ENCODE measurements around the gene LBP. TPM values are rescaled to one million over a fixed set of nuclear protein-coding genes. Genes with fewer than 3 reads are reported as not detected.

The LBP gene
- total RNA-seq, 5 donors from 2014 or later (not counting 1 experiment from before 2014, with no cell fraction given), result 0.32 TPM; not detected in 4

- Histone ChIP-seq H3K36me3 (ENCODE audit: control insufficient read depth in 2 of 2, extremely low read depth in 1 of 2, insufficient read depth in 1 of 2, low read length in 1 of 2) (no peaks in the 10 kb centered on the region), H3K27ac (ENCODE audit: low read length) (no peak overlapping the region), H3K4me1 (ENCODE audit: control insufficient read depth in 1 of 2, extremely low read depth in 1 of 2, insufficient read depth in 2 of 2, low read length in 2 of 2) (no peaks in the 10 kb centered on the region), H3K27me3 (replicated peaks in 1 of 2; ENCODE audit: control insufficient read depth in 2 of 2, extremely low read depth in 1 of 2, insufficient read depth in 2 of 2, low read length in 1 of 2) (peaks cover 0 to 26% of the 10 kb centered on the region in 2 experiments), H3K4me3 (ENCODE audit: control insufficient read depth in 1 of 2, extremely low read depth in 1 of 2, low read length in 1 of 2) (no peak overlapping the region), H3K9me3 (no peaks in the 10 kb centered on the region)
- ChIA-PET POLR2A (interaction anchor here in 1 of 2 donors (0.6 kb wide), 1 partner anchor 122 kb away, joined by 4 read pairs; no protein-coding TSS in a partner anchor), CTCF (no interaction called here)
- Mint-ChIP-seq H3K27me3 (peaks cover 10% of the 10 kb centered on the region in 2 donors), H3K36me3 (no peaks in the 10 kb centered on the region), H3K9me3 (peaks cover 4 to 10% (median 6%) of the 10 kb centered on the region in 3 donors), H3K27ac (no peak overlapping the region), H3K4me1 (no peaks in the 10 kb centered on the region), H3K4me3 (no peak overlapping the region)
- no peak for ATAC-seq (replicated peaks in 1 of 4)
- 62% methylated on average over 5 of the region's 7 CpGs for WGBS (ENCODE audit: insufficient coverage)
- DNase-seq, result no peak
Measured at GRCh38 chr20:38342216-38342615, 4.1 kb upstream of the LBP start.

- DNase-seq, result no peak
- CTCF ChIA-PET, result no interaction called here
- Histone ChIP-seq H3K27me3 (replicated peaks in 1 of 2; ENCODE audit: control insufficient read depth in 2 of 2, extremely low read depth in 1 of 2, insufficient read depth in 2 of 2, low read length in 1 of 2) (peaks cover 0 to 25% of the 10 kb centered on the region in 2 experiments), H3K27ac (ENCODE audit: low read length) (no peak overlapping the region), H3K4me3 (ENCODE audit: control insufficient read depth in 1 of 2, extremely low read depth in 1 of 2, low read length in 1 of 2) (no peak overlapping the region), H3K9me3 (no peaks in the 10 kb centered on the region), H3K36me3 (ENCODE audit: control insufficient read depth in 2 of 2, extremely low read depth in 1 of 2, insufficient read depth in 1 of 2, low read length in 1 of 2) (no peaks in the 10 kb centered on the region), H3K4me1 (ENCODE audit: control insufficient read depth in 1 of 2, extremely low read depth in 1 of 2, insufficient read depth in 2 of 2, low read length in 2 of 2) (no peaks in the 10 kb centered on the region)
- POLR2A ChIA-PET, result interaction anchor here in 1 of 2 donors (0.6 kb wide), 1 partner anchor 122 kb away, joined by 4 read pairs; no protein-coding TSS in a partner anchor
- Mint-ChIP-seq H3K9me3 (peaks cover 4 to 5% (median 4%) of the 10 kb centered on the region in 3 donors), H3K27ac (no peak overlapping the region), H3K36me3 (no peaks in the 10 kb centered on the region), H3K4me3 (no peak overlapping the region), H3K27me3 (peaks cover 8 to 10% of the 10 kb centered on the region in 2 donors), H3K4me1 (no peaks in the 10 kb centered on the region)
- 83% methylated on average over 5 of the region's 5 CpGs for WGBS (ENCODE audit: insufficient coverage)
- no peak for ATAC-seq (replicated peaks in 1 of 4)
Measured at GRCh38 chr20:38342713-38343310, 3.5 kb upstream of the LBP start.

DNA sequence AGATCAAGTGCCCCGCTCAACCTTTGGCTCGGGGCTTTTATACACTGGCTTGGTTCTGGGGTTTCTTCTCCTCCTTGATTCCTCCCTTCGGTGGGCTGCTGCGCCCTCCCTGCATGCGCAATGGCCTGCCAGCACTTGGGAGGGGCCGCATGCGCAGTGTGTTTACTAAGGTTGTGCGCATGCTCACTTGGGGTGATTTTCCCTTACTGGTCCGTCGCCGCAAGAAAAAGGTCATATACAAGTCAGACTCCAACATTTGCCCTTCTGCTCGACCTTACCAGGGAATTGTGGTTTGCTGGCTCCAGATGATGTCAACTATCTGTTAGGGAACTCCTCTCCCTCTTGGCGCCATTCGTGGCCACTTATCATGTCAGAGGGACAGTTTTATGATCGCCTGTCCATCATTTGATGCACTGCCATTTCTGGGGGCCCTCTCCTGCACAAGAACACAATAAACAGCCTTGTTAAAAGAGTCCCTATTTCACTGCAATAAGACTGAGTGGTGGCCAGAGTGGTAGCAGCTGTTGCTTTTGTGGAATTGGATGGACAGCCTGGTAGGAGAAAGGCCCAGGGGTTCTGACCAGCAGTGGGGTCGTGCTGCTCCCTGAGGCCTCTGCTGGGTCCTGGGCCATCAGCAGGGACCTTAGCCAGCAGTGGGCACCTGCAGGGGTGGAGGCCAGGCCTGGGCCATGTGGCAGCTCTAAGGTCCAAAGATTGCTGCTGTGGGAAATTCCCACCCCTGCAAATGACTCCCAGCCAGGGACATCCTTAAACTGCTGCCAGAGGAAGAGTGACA is 2.8 kb upstream of the LBP start:
- H3K36me3 Mint-ChIP-seq, result no peaks in the 10 kb centered on the region
- WGBS (ENCODE audit: insufficient coverage), result 76% methylated on average over 7 of the region's 16 CpGs
- no peaks in the 10 kb centered on the region for H3K9me3 Mint-ChIP-seq

DNA sequence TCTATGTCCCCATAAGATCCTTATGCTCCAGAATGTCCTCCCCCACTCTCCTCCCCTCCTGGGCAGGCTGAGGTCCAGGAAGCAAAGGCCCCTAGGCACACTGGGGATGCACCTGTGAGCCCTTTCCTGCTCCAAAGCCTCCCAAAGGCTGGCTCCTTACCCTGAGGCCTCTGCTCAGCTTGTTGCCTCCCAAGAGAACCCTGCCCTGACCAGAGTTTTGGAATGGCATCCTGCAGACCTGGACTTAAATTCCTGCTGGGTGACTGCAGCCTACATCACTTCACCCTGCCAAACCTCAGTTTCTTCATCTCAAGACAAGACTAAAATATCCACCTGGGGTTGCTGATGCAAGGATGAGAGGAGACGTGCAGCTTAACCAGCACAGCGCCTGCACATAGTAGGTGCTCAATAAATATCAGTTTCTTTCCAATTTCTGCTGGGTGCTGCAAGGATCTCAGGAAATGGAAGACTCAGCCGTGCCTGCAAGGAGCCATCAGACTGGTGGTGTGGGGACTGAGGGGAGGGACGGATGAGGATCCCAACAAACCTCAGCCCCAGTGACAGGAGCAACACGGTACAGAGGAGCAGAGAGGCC is 2.1 kb upstream of the LBP start:
- Mint-ChIP-seq H3K4me3 (no peak overlapping the region), H3K4me1 (no peaks in the 10 kb centered on the region), H3K27ac (no peak overlapping the region), H3K9me3 (no peaks in the 10 kb centered on the region), H3K36me3 (no peaks in the 10 kb centered on the region), H3K27me3 (peaks cover 4 to 7% of the 10 kb centered on the region in 2 donors)
- 43% methylated on average over 1 of the region's 5 CpGs for WGBS (ENCODE audit: insufficient coverage)
- Histone ChIP-seq H3K27ac (ENCODE audit: low read length) (no peak overlapping the region), H3K27me3 (replicated peaks in 1 of 2; ENCODE audit: control insufficient read depth in 2 of 2, extremely low read depth in 1 of 2, insufficient read depth in 2 of 2, low read length in 1 of 2) (peaks cover 0 to 19% of the 10 kb centered on the region in 2 experiments), H3K4me1 (ENCODE audit: control insufficient read depth in 1 of 2, extremely low read depth in 1 of 2, insufficient read depth in 2 of 2, low read length in 2 of 2) (no peaks in the 10 kb centered on the region), H3K4me3 (ENCODE audit: control insufficient read depth in 1 of 2, extremely low read depth in 1 of 2, low read length in 1 of 2) (no peak overlapping the region), H3K9me3 (no peaks in the 10 kb centered on the region), H3K36me3 (ENCODE audit: control insufficient read depth in 2 of 2, extremely low read depth in 1 of 2, insufficient read depth in 1 of 2, low read length in 1 of 2) (no peaks in the 10 kb centered on the region)
- ATAC-seq (replicated peaks in 1 of 4) (no peak), DNase-seq (no peak)
- ChIA-PET POLR2A (no interaction called here), CTCF (interaction anchor here in 1 of 2 donors (0.7 kb wide), 1 partner anchor 33 kb away, joined by 5 read pairs; no protein-coding TSS in a partner anchor)

More for the DNA sequence above, 2.8 kb upstream of the LBP start:
- Mint-ChIP-seq H3K4me3 (no peak overlapping the region), H3K27ac (no peak overlapping the region), H3K4me1 (no peaks in the 10 kb centered on the region), H3K27me3 (peaks cover 6 to 7% of the 10 kb centered on the region in 2 donors)
- ChIA-PET POLR2A (no interaction called here), CTCF (interaction anchor here in 1 of 2 donors (0.7 kb wide), 1 partner anchor 34 kb away, joined by 5 read pairs; no protein-coding TSS in a partner anchor)
- ATAC-seq (replicated peaks in 1 of 4), result no peak
- no peaks in the 10 kb centered on the region for H3K9me3 ChIP-seq
- no peaks in the 10 kb centered on the region for H3K36me3 ChIP-seq (ENCODE audit: control insufficient read depth in 2 of 2, extremely low read depth in 1 of 2, insufficient read depth in 1 of 2, low read length in 1 of 2)
- peaks cover 0 to 22% of the 10 kb centered on the region in 2 experiments for H3K27me3 ChIP-seq (replicated peaks in 1 of 2; ENCODE audit: control insufficient read depth in 2 of 2, extremely low read depth in 1 of 2, insufficient read depth in 2 of 2, low read length in 1 of 2)
- H3K4me1 ChIP-seq (ENCODE audit: control insufficient read depth in 1 of 2, extremely low read depth in 1 of 2, insufficient read depth in 2 of 2, low read length in 2 of 2), result no peaks in the 10 kb centered on the region
- no peak for DNase-seq
- no peak overlapping the region for H3K4me3 ChIP-seq (ENCODE audit: control insufficient read depth in 1 of 2, extremely low read depth in 1 of 2, low read length in 1 of 2)
- no peak overlapping the region for H3K27ac ChIP-seq (ENCODE audit: low read length)

DNA sequence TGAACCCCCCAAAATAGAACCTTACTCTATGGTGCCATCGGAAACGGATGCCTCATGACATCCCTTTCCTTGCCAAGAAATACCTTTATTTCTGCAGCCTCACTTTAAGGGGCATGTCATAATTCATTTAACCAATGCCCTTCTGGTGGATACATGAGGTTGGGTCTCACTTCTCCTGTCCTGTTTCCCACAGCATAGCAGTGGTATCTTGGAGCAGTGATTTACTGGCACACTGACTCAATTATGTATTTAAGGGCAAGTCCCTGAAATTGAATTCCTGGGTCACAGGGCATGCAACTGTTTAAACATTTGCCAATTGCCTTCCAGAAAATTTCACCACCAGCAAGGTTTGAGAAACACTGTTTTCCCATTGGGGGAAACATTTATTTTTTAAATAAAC is 639 bp upstream of the LBP start:
- no peak overlapping the region for H3K4me3 ChIP-seq (ENCODE audit: control insufficient read depth in 1 of 2, extremely low read depth in 1 of 2, low read length in 1 of 2)
- ATAC-seq (replicated peaks in 1 of 4) (no peak), DNase-seq (no peak)
- Mint-ChIP-seq H3K36me3 (no peaks in the 10 kb centered on the region), H3K27me3 (peaks cover 2 to 13% of the 10 kb centered on the region in 2 donors), H3K4me1 (no peaks in the 10 kb centered on the region), H3K4me3 (no peak overlapping the region), H3K27ac (no peak overlapping the region), H3K9me3 (no peaks in the 10 kb centered on the region)
- H3K36me3 ChIP-seq (ENCODE audit: control insufficient read depth in 2 of 2, extremely low read depth in 1 of 2, insufficient read depth in 1 of 2, low read length in 1 of 2), result no peaks in the 10 kb centered on the region
- WGBS (ENCODE audit: insufficient coverage), result no CpG with 5 or more reads among the region's 2 CpGs
- POLR2A ChIA-PET, result no interaction called here
- H3K9me3 ChIP-seq, result no peaks in the 10 kb centered on the region
- H3K27me3 ChIP-seq (replicated peaks in 1 of 2; ENCODE audit: control insufficient read depth in 2 of 2, extremely low read depth in 1 of 2, insufficient read depth in 2 of 2, low read length in 1 of 2), result peaks cover 0 to 16% of the 10 kb centered on the region in 2 experiments
- no peak overlapping the region for H3K27ac ChIP-seq (ENCODE audit: low read length)
- CTCF ChIA-PET, result no interaction called here
- H3K4me1 ChIP-seq (ENCODE audit: control insufficient read depth in 1 of 2, extremely low read depth in 1 of 2, insufficient read depth in 2 of 2, low read length in 2 of 2), result no peaks in the 10 kb centered on the region

DNA sequence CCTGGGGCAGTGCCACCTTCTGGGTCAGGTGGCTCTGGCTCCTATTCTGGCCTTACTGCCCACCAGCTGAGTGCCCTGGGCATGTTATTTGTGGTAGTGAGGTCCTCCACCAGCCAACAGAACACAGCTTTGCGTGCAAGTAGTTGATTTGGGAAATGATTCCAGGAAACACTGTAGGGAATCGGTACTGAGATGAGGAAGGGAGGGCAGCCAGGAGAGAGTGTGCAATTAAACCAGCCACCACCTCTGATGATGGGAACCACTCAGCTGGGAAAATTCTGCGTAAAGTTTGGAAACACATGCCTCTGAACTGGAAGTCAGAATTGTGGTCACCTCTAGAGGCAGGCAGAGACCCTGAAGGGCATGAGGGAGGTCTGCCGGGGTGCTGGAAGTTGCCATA is 459 bp downstream of the LBP start:
- DNase-seq (no peak), ATAC-seq (replicated peaks in 1 of 4) (no peak)
- Mint-ChIP-seq H3K27ac (no peak overlapping the region), H3K4me3 (no peak overlapping the region), H3K9me3 (no peaks in the 10 kb centered on the region), H3K27me3 (peaks cover 2 to 13% of the 10 kb centered on the region in 2 donors), H3K4me1 (no peaks in the 10 kb centered on the region), H3K36me3 (no peaks in the 10 kb centered on the region)
- peaks cover 0 to 14% of the 10 kb centered on the region in 2 experiments for H3K27me3 ChIP-seq (replicated peaks in 1 of 2; ENCODE audit: control insufficient read depth in 2 of 2, extremely low read depth in 1 of 2, insufficient read depth in 2 of 2, low read length in 1 of 2)
- no peak overlapping the region for H3K27ac ChIP-seq (ENCODE audit: low read length)
- WGBS (ENCODE audit: insufficient coverage), result no CpG with 5 or more reads among the region's 4 CpGs
- no peaks in the 10 kb centered on the region for H3K9me3 ChIP-seq
- ChIA-PET POLR2A (no interaction called here), CTCF (no interaction called here)
- H3K4me3 ChIP-seq (ENCODE audit: control insufficient read depth in 1 of 2, extremely low read depth in 1 of 2, low read length in 1 of 2), result no peak overlapping the region
- H3K36me3 ChIP-seq (ENCODE audit: control insufficient read depth in 2 of 2, extremely low read depth in 1 of 2, insufficient read depth in 1 of 2, low read length in 1 of 2), result no peaks in the 10 kb centered on the region
- H3K4me1 ChIP-seq (ENCODE audit: control insufficient read depth in 1 of 2, extremely low read depth in 1 of 2, insufficient read depth in 2 of 2, low read length in 2 of 2), result no peaks in the 10 kb centered on the region
